ENCODE measurements around the gene ODAD4.
"Not testable (repeated sequence)": the region's sequence is repeated elsewhere in the genome, so short reads cannot be mapped to it uniquely, and the experiment has no call there.

ODAD4 gene

GRCh38 chr17:42010266-42010680 lies 79.9 kb downstream of the ODAD4 start:
- not testable (repeated sequence) for H2AFZ ChIP-seq (ENCODE audit: low read depth, low read length); DNase-seq; H2AK5ac ChIP-seq (ENCODE audit: low read length, severe bottlenecking); H2BK15ac ChIP-seq (ENCODE audit: low read depth, poor library complexity, severe bottlenecking); H3K4me3 ChIP-seq (ENCODE audit: insufficient read depth in 1 of 2, low read depth in 1 of 2, low read length in 2 of 2); H3K4me1 ChIP-seq (ENCODE audit: control insufficient read depth, insufficient read depth, low read depth, low read length); H2BK120ac ChIP-seq (ENCODE audit: low read depth, low read length); H2BK12ac ChIP-seq (ENCODE audit: low read length in 2 of 2); H3K27ac ChIP-seq (ENCODE audit: low read length, poor library complexity, severe bottlenecking); H3K9me3 ChIP-seq (ENCODE audit: control insufficient read depth, low read length); H3K23ac ChIP-seq (ENCODE audit: low read length in 2 of 2); H3K14ac ChIP-seq (ENCODE audit: low read length in 2 of 2); H3K4ac ChIP-seq (ENCODE audit: low read depth in 1 of 2, low read length in 2 of 2); H4K91ac ChIP-seq (ENCODE audit: low read length); H4K8ac ChIP-seq (ENCODE audit: low read length); H3K18ac ChIP-seq (ENCODE audit: low read depth in 1 of 2, low read length in 2 of 2); H3K79me1 ChIP-seq (replicated peaks; ENCODE audit: low read length, poor library complexity, severe bottlenecking); H3K9ac ChIP-seq (ENCODE audit: low read length); H3K4me2 ChIP-seq (ENCODE audit: low read length, poor library complexity, severe bottlenecking); H3K27me3 ChIP-seq (ENCODE audit: control insufficient read depth in 1 of 2, insufficient read depth in 1 of 2, low read length in 2 of 2); H2BK5ac ChIP-seq (ENCODE audit: low read depth, low read length, poor library complexity, severe bottlenecking)
- peaks cover 6 to 13% of the 10 kb centered on the region in 2 experiments for H3K36me3 ChIP-seq (ENCODE audit: control insufficient read depth in 1 of 2, insufficient read depth in 2 of 2, low read depth in 1 of 2, low read length in 2 of 2)
- 31% methylated on average over 5 of the region's 9 CpGs for WGBS

DNA sequence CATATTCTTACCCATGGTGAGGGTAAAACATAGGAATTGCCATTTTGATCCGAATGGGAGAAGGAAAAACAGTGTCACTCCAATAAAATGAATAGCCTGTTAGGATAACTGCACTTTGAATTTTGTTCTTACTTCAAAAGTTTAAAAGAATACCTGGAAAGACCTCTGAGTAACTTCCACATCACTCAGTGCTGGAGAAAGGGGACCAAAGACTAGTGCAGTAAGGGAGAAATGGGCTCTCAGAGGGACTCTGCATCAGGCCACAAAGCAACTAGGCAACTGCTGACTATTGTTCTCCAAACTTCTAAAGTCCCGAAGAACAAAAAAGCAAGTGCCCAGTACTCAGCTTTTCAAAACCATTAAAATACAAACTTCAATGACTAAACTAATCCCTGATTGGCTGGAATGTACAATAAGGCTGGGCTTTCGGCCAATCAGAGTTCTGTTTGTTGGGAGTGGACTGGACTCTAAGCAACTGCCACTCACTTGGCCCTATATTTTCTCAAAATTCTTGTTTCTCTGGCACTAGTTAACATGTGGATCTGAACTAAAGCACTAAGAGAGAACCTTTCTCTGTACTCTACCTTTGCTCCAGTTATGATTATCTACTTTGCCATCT lies 80.6 kb downstream of the ODAD4 start:
- no peaks in the 10 kb centered on the region for H3K27me3 ChIP-seq (ENCODE audit: control insufficient read depth in 1 of 2, insufficient read depth in 1 of 2, low read length in 2 of 2)

DNA sequence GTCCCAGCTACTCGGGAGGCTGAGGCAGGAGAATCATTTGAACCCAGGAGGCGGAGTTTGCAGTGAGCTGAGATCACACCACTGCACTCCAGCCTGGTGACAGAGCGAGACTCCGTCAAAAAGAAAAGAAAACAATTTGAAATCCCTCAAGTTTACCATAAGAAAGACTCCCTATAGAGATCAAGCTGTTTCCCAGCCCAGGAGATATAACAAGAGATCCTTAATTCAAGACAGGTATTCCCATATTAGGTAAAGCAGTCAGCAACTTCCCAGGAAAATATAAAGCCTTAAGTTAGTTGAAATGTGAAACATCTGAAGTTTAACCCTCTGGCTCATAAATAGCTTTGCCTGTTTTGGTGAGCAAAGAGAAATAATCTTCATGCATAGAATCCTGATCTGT lies 81.9 kb downstream of the ODAD4 start:
- not testable (repeated sequence) for H3K23ac ChIP-seq (ENCODE audit: low read length in 2 of 2); H3K4me2 ChIP-seq (ENCODE audit: low read length, poor library complexity, severe bottlenecking); H3K9ac ChIP-seq (ENCODE audit: low read length); H3K27me3 ChIP-seq (ENCODE audit: control insufficient read depth in 1 of 2, insufficient read depth in 1 of 2, low read length in 2 of 2); DNase-seq; H2BK120ac ChIP-seq (ENCODE audit: low read depth, low read length); H3K27ac ChIP-seq (ENCODE audit: low read length, poor library complexity, severe bottlenecking); H2BK5ac ChIP-seq (ENCODE audit: low read depth, low read length, poor library complexity, severe bottlenecking); H2AK5ac ChIP-seq (ENCODE audit: low read length, severe bottlenecking); H4K8ac ChIP-seq (ENCODE audit: low read length); H3K9me3 ChIP-seq (ENCODE audit: control insufficient read depth, low read length); H3K18ac ChIP-seq (ENCODE audit: low read depth in 1 of 2, low read length in 2 of 2); H2BK15ac ChIP-seq (ENCODE audit: low read depth, poor library complexity, severe bottlenecking); H2AFZ ChIP-seq (ENCODE audit: low read depth, low read length); H3K14ac ChIP-seq (ENCODE audit: low read length in 2 of 2); H3K79me1 ChIP-seq (replicated peaks; ENCODE audit: low read length, poor library complexity, severe bottlenecking); H4K91ac ChIP-seq (ENCODE audit: low read length); H3K4me3 ChIP-seq (ENCODE audit: insufficient read depth in 1 of 2, low read depth in 1 of 2, low read length in 2 of 2); H3K4me1 ChIP-seq (ENCODE audit: control insufficient read depth, insufficient read depth, low read depth, low read length); H2BK12ac ChIP-seq (ENCODE audit: low read length in 2 of 2); H3K4ac ChIP-seq (ENCODE audit: low read depth in 1 of 2, low read length in 2 of 2)
- 94% methylated on average over 4 of the region's 4 CpGs for WGBS
- H3K36me3 ChIP-seq (ENCODE audit: control insufficient read depth in 1 of 2, insufficient read depth in 2 of 2, low read depth in 1 of 2, low read length in 2 of 2) = peaks cover 6 to 13% of the 10 kb centered on the region in 2 experiments

More for the DNA sequence above, 80.6 kb downstream of the ODAD4 start:
- Histone ChIP-seq H2BK12ac (ENCODE audit: low read length in 2 of 2) (no peak overlapping the region), H3K4me3 (ENCODE audit: insufficient read depth in 1 of 2, low read depth in 1 of 2, low read length in 2 of 2) (no peak overlapping the region), H3K18ac (ENCODE audit: low read depth in 1 of 2, low read length in 2 of 2) (no peak overlapping the region), H3K9me3 (ENCODE audit: control insufficient read depth, low read length) (no peaks in the 10 kb centered on the region), H4K8ac (ENCODE audit: low read length) (no peak overlapping the region), H4K91ac (ENCODE audit: low read length) (no peak overlapping the region), H3K4me1 (ENCODE audit: control insufficient read depth, insufficient read depth, low read depth, low read length) (peaks cover 7% of the 10 kb centered on the region), H3K27ac (ENCODE audit: low read length, poor library complexity, severe bottlenecking) (no peak overlapping the region), H3K79me1 (replicated peaks; ENCODE audit: low read length, poor library complexity, severe bottlenecking) (peaks cover 1% of the 10 kb centered on the region), H3K14ac (ENCODE audit: low read length in 2 of 2) (no peak overlapping the region), H2AFZ (ENCODE audit: low read depth, low read length) (no peak overlapping the region), H3K9ac (ENCODE audit: low read length) (no peak overlapping the region), H2BK5ac (ENCODE audit: low read depth, low read length, poor library complexity, severe bottlenecking) (no peak overlapping the region), H2BK120ac (ENCODE audit: low read depth, low read length) (no peak overlapping the region), H2AK5ac (ENCODE audit: low read length, severe bottlenecking) (peak overlapping the region; percentile 89), H3K4me2 (ENCODE audit: low read length, poor library complexity, severe bottlenecking) (no peak overlapping the region), H3K36me3 (ENCODE audit: control insufficient read depth in 1 of 2, insufficient read depth in 2 of 2, low read depth in 1 of 2, low read length in 2 of 2) (peaks cover 6 to 13% of the 10 kb centered on the region in 2 experiments), H3K4ac (ENCODE audit: low read depth in 1 of 2, low read length in 2 of 2) (no peak overlapping the region), H2BK15ac (ENCODE audit: low read depth, poor library complexity, severe bottlenecking) (no peak overlapping the region), H3K23ac (ENCODE audit: low read length in 2 of 2) (no peak overlapping the region)
- WGBS = 100% methylated on average over 1 of the region's 3 CpGs
- DNase-seq = peak; percentile 45

DNA sequence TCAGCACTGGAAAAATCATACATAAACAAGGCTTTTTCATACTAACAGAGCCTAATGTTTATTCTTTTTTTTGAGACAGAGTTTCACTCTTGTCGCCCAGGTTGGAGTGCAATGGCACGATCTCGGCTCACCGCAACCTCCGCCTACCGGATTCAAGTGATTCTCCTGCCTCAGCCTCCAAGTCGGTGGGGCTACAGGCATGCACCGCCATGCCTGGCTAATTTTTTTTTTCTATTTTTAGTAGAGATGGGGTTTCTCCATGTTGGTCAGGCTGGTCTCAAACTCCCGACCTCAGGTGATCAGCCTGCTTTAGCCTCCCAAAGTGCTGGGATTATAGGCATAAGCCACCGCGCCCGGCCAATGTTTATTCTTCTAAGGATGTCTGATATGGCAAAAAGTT lies 83.3 kb downstream of the ODAD4 start:
- H4K91ac ChIP-seq (ENCODE audit: low read length); H3K4me1 ChIP-seq (ENCODE audit: control insufficient read depth, insufficient read depth, low read depth, low read length); H3K14ac ChIP-seq (ENCODE audit: low read length in 2 of 2); H2BK12ac ChIP-seq (ENCODE audit: low read length in 2 of 2); H3K23ac ChIP-seq (ENCODE audit: low read length in 2 of 2); DNase-seq; H3K4me3 ChIP-seq (ENCODE audit: insufficient read depth in 1 of 2, low read depth in 1 of 2, low read length in 2 of 2); H3K4me2 ChIP-seq (ENCODE audit: low read length, poor library complexity, severe bottlenecking); H2BK120ac ChIP-seq (ENCODE audit: low read depth, low read length); H2AFZ ChIP-seq (ENCODE audit: low read depth, low read length); H3K27ac ChIP-seq (ENCODE audit: low read length, poor library complexity, severe bottlenecking); H2AK5ac ChIP-seq (ENCODE audit: low read length, severe bottlenecking); H3K27me3 ChIP-seq (ENCODE audit: control insufficient read depth in 1 of 2, insufficient read depth in 1 of 2, low read length in 2 of 2); H3K4ac ChIP-seq (ENCODE audit: low read depth in 1 of 2, low read length in 2 of 2); H2BK5ac ChIP-seq (ENCODE audit: low read depth, low read length, poor library complexity, severe bottlenecking); H2BK15ac ChIP-seq (ENCODE audit: low read depth, poor library complexity, severe bottlenecking); H3K18ac ChIP-seq (ENCODE audit: low read depth in 1 of 2, low read length in 2 of 2); H3K79me1 ChIP-seq (replicated peaks; ENCODE audit: low read length, poor library complexity, severe bottlenecking); H4K8ac ChIP-seq (ENCODE audit: low read length); H3K9me3 ChIP-seq (ENCODE audit: control insufficient read depth, low read length): not testable (repeated sequence)
- Histone ChIP-seq H3K9ac (ENCODE audit: low read length) (peak overlapping the region; percentile 63), H3K36me3 (ENCODE audit: control insufficient read depth in 1 of 2, insufficient read depth in 2 of 2, low read depth in 1 of 2, low read length in 2 of 2) (peaks cover 5 to 12% of the 10 kb centered on the region in 2 experiments)
- 98% methylated on average over 9 of the region's 12 CpGs for WGBS

Data from mesenchymal stem cell (in vitro differentiated cells and primary cell).